Measurements from ENCODE around the gene ZNF175.
"Not testable (repeated sequence)": the region's sequence is repeated elsewhere in the genome, so short reads cannot be mapped to it uniquely, and the experiment has no call there.

Gene ZNF175

GRCh38 chr19:51626675-51627074 is 55.6 kb downstream of the ZNF175 start:
- in situ Hi-C loops (cut with MboI; ENCODE audit: low sequenced_read_pairs): no loop called here

DNA sequence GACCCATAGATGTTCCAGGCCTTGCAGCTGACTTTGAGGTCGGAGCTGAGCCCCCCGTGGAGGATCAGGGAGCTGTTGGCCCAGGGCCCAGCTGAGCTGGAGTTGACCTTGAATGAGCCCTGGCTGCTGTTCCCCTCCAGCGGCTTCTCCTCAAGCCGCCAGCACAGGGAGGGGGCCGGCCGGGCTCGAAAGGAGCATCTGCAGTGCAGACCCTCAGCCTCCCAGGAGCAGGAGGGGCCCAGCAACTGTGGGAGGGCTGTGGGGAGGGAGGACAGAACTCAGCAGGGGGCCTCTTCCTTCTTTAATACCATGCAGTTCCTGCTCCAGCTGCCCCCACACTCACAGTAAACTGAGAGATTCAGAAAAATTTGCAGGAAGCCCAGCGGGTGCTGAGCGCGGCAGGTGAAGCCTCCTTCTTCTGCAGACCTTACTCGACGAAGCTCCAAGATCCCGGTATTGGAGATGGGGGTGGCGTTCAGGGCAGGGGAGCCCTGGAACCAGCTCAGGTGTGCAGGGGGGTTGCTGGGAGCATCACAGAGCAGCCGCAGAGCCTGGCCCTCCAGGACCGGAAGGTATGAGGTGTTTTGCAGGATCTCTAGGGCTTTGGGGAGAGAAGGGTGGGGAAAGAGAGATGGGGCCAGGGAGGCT is 56.5 kb downstream of the ZNF175 start:
- in situ Hi-C loops (cut with MboI; ENCODE audit: low sequenced_read_pairs): no loop called here

DNA sequence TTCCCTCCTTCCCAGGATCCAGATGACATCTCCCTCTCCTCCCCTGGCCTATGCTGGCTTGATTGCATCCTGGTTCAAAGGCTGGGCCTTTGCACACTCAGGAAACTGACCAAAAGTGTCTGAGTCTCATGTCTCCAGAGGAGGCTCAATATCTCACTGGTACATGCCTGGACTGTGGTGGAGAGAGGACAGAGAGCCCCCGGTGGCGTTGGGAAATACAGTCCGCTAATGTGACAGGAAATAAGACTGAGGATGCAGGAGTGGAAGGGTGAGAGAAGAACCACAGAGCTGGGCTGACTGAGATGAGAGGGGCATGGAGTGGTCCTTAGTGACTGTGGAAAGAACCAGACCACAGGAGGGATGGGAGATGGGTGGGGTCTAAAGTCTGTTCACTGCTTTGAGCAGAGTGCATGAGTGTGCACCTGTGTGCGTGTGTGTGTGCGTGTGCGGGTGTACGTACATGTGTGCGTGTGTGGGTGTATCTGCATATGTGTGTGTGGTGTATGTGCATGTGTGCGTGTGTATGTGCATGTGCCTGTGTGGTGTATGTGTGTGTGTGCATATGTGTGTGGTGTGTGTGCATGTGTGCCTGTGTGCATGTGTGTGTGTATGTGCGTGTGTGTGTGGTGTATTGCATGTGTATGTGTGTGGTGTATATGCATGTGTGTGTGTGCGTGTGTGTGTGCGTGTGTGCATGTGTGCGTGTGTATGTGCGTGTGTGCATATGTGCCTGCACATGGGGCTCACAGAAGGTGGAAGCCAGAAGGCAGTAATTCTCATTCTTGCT is 57.3 kb downstream of the ZNF175 start:
- in situ Hi-C loops (cut with MboI; ENCODE audit: low sequenced_read_pairs): no loop called here

GRCh38 chr19:51630315-51630714 is 59.2 kb downstream of the ZNF175 start, which contains the start of gene SIGLEC5:
Gene SIGLEC5, minus strand, starts transcription at chr19:51630401. Its CDS starts 66 bp downstream, at chr19:51630335.
- in situ Hi-C loops (cut with MboI; ENCODE audit: low sequenced_read_pairs): not testable (repeated sequence)

DNA sequence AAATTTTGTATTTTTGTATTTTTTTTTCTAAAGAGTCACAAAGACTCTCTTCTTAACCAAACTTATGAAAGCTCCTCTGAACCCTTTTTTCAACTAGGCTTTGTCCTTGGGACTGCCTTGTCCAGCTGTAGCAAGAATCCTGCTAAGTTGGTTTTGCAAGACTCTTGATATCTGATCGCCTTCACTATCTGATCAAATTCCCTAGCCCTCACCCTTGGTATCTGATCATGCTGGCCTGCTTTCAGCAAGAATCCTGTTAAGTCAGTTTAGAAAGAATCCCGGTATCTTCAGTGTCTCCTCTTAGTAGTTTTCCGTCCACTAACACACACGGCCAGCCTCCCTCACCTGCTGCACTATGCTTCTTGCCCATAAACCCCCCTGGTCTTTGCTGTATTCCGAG is 61.0 kb downstream of the ZNF175 start:
- in situ Hi-C loops (cut with MboI; ENCODE audit: low sequenced_read_pairs): no loop called here

DNA sequence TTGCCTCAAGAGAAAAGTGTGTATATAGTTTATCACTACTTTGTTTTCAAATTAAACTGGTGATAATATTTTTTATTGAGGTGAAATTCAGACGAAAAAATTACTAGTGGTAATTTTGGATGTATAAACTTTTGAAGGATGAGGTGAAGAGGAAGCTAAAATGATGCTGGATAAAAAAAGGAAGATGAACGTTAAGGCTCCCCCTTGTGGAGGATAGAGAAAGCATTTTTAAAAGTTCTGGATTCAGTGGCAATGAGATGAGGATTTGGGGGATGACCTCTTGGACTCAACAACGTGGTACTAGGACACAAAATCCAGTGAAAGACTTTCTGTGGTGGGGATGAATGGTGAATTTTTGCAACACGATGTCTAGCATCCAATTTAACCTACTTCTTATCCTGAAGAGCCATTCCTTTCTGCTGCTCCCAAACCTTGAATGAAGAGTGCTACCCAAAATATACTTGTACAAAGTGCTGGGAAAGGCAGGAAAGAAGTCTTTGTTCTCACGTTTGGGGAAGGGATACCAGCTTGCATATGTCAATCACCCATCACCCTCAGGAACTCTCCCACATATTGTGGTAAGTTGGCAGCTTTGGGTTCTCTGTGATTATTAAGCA is 66.4 kb downstream of the ZNF175 start:
- in situ Hi-C loops (cut with MboI; ENCODE audit: low sequenced_read_pairs): no loop called here

GRCh38 chr19:51639916-51640315 is 68.8 kb downstream of the ZNF175 start:
- in situ Hi-C loops (cut with MboI; ENCODE audit: low sequenced_read_pairs): no loop called here

- in situ Hi-C loops (cut with MboI; ENCODE audit: low sequenced_read_pairs): no loop called here
These were observed 69.3 kb downstream of the ZNF175 start for GRCh38 chr19:51640386-51640785.

DNA sequence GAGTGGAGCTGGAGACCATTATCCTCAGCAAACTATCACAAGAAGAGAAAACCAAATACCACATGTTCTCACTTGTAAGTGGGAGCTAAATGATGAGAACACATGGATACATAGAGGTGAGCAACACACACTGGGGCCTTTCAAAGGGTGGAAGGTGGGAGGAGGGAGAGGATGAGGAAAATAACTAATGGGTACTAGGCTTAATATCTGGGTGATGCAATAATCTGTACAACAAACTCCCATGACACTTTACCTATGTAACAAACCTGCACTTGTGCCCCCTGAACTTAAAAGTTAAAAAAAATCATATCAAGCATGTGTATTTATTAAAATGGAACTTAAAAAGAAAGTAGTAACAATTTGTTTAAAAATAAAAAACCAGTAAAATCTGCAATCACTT is 70.6 kb downstream of the ZNF175 start:
- in situ Hi-C loops (cut with MboI; ENCODE audit: low sequenced_read_pairs): no loop called here

Measured in HL-60/S4 (cell line).